GM18861 (cell line): ENCODE measurements around the gene TFF2.

Experiments used
- ATAC-seq: cut with Tn5 transposase; IDR thresholded peaks from one replicate; pipeline ENCODE4 v1.9.1; 2021; ENCODE audit not compliant: unreplicated experiment

TFF2 gene

GRCh38 chr21:42347601-42348327 lies 3.0 kb downstream of the TFF2 start:
- no peak for ATAC-seq

- ATAC-seq, result no peak
Observed at GRCh38 chr21:42346866-42347600, 3.8 kb downstream of the TFF2 start.

- no peak for ATAC-seq
Observed at GRCh38 chr21:42346441-42346840, 4.4 kb downstream of the TFF2 start.

GRCh38 chr21:42344631-42345030 lies 6.2 kb downstream of the TFF2 start:
- ATAC-seq, result no peak

GRCh38 chr21:42343963-42344510 lies 6.8 kb downstream of the TFF2 start:
- no peak for ATAC-seq

GRCh38 chr21:42343556-42343955 lies 7.2 kb downstream of the TFF2 start:
- no peak for ATAC-seq

GRCh38 chr21:42343101-42343500 lies 7.7 kb downstream of the TFF2 start:
- ATAC-seq, result no peak

- ATAC-seq, result no peak
Observed at GRCh38 chr21:42341776-42342542, 8.8 kb downstream of the TFF2 start.

- ATAC-seq, result no peak
Observed at GRCh38 chr21:42340187-42341050, 10.4 kb downstream of the TFF2 start.

- no peak for ATAC-seq
Observed at GRCh38 chr21:42338729-42339715, 11.8 kb downstream of the TFF2 start.

GRCh38 chr21:42337830-42338728 lies 12.7 kb downstream of the TFF2 start:
- no peak for ATAC-seq

GRCh38 chr21:42337276-42337675 lies 13.5 kb downstream of the TFF2 start:
- ATAC-seq, result no peak

- no peak for ATAC-seq
Observed at GRCh38 chr21:42336054-42336453, 14.7 kb downstream of the TFF2 start.

- no peak for ATAC-seq
Observed at GRCh38 chr21:42332557-42333317, 18.1 kb downstream of the TFF2 start.

- no peak for ATAC-seq
Observed at GRCh38 chr21:42331660-42332059, 19.1 kb downstream of the TFF2 start.

- ATAC-seq, result no peak
Observed at GRCh38 chr21:42330380-42331371, 20.1 kb downstream of the TFF2 start.
